H1 (cell line): ENCODE data around the gene MSH5. TPM values are rescaled to one million over a fixed set of nuclear protein-coding genes. Genes with fewer than 3 reads are reported as not detected.

Experiments
- CTCF ChIA-PET: fragments of 300-600 bp; sonication (Branson Sonifier 250); formaldehyde crosslinking; loops from one replicate; lab custom pipeline; 2021; ENCODE audit not compliant: partially characterized antibody; lab: Charles Lee
- POLR2A ChIA-PET: fragments of 300-600 bp; sonication (Branson Sonifier 250); formaldehyde crosslinking; loops from one replicate; lab custom pipeline; 2021; ENCODE audit warnings: inconsistent platforms; ENCODE audit not compliant: partially characterized antibody; lab: Charles Lee
- DNase-seq, 2 experiments: peaks; one replicate each; pipeline versions ENCODE4 v3.0.0 to v3.0.0-alpha.2; 2010 to 2022; ENCODE audit warnings: low spot score in 2 of 2, low read depth in 1 of 2, mixed read lengths in 1 of 2
- FAIRE-seq: peaks from 2 replicates; lab custom pipeline; 2011; peaks lifted over from hg19 to GRCh38; lab: Jason Lieb, UNC
- H2AFZ ChIP-seq: 2 replicates; pipeline ENCODE4 v1.8.1; 2012; ENCODE audit warnings: low read length, inconsistent platforms
- H2AK5ac ChIP-seq: 2 replicates; pipeline ENCODE4 v1.6.1; 2013; ENCODE audit warnings: low read depth, low read length
- H2BK120ac ChIP-seq: replicated peaks from 2 replicates; pipeline ENCODE3; 2013; ENCODE audit warnings: low read depth, low read length, inconsistent platforms
- H2BK12ac ChIP-seq: 2 replicates; pipeline ENCODE4 v1.6.1; 2013; ENCODE audit warnings: low read depth, low read length
- H2BK15ac ChIP-seq: 2 replicates; pipeline ENCODE4 v1.6.1; 2013; ENCODE audit warnings: low read length
- H2BK20ac ChIP-seq: 2 replicates; pipeline ENCODE4 v1.6.1; 2013; ENCODE audit warnings: low read length
- H2BK5ac ChIP-seq: 2 replicates; pipeline ENCODE4 v1.6.1; 2013; ENCODE audit warnings: low read depth, low read length
- H3K14ac ChIP-seq: 2 replicates; pipeline ENCODE4 v1.6.1; 2013; ENCODE audit warnings: inconsistent platforms; ENCODE audit not compliant: insufficient read length
- H3K18ac ChIP-seq: 2 replicates; pipeline ENCODE4 v1.6.1; 2013; ENCODE audit warnings: low read length; ENCODE audit errors: extremely low read depth
- H3K23ac ChIP-seq: 2 replicates; pipeline ENCODE4 v1.6.1; 2013; ENCODE audit warnings: inconsistent platforms; ENCODE audit not compliant: insufficient read length
- H3K23me2 ChIP-seq: 2 replicates; pipeline ENCODE4 v1.6.1; 2013; ENCODE audit warnings: low read depth, low read length
- H3K27ac ChIP-seq: 2 replicates; pipeline ENCODE4 v1.6.1; 2011; ENCODE audit warnings: low read depth, low read length, inconsistent platforms
- H3K27me3 ChIP-seq, 4 experiments: replicated peaks in 1 of 4; 1 replicate in 1 of 4; 2 replicates in 3 of 4; pipeline versions ENCODE4 v1.6.1 to v1.8.1; 2011 to 2013; ENCODE audit warnings: low read length in 3 of 4, mild to moderate bottlenecking in 3 of 4, inconsistent platforms in 2 of 4, mixed read lengths in 2 of 4, moderate library complexity in 1 of 4; ENCODE audit not compliant: control insufficient read depth in 3 of 4, insufficient read depth in 3 of 4; ENCODE audit errors: extremely low read depth in 1 of 4
- H3K36me3 ChIP-seq, 4 experiments: 2 replicates each; pipeline versions ENCODE4 v1.6.1 to v1.8.1; 2011 to 2013; ENCODE audit warnings: mild to moderate bottlenecking in 4 of 4, low read length in 3 of 4, moderate library complexity in 2 of 4, control low read depth in 1 of 4, inconsistent platforms in 1 of 4; ENCODE audit not compliant: insufficient read depth in 4 of 4, control insufficient read depth in 2 of 4
- H3K4ac ChIP-seq: replicated peaks from 2 replicates; pipeline ENCODE3; 2013; ENCODE audit warnings: low read length, low read depth, mixed read lengths, inconsistent platforms; ENCODE audit not compliant: insufficient read length
- H3K4me1 ChIP-seq, 4 experiments: replicated peaks in 1 of 4; 1 replicate in 1 of 4; 2 replicates in 3 of 4; pipeline versions ENCODE4 v1.6.1 to v1.8.1; 2011 to 2013; ENCODE audit warnings: low read length in 3 of 4, inconsistent platforms in 2 of 4, mixed read lengths in 1 of 4; ENCODE audit not compliant: insufficient read depth in 4 of 4, control insufficient read depth in 3 of 4
- H3K4me2 ChIP-seq, 2 experiments: 2 replicates each; pipeline versions ENCODE4 v1.6.1 to v1.8.1; 2011 to 2013; ENCODE audit warnings: low read depth in 2 of 2, low read length in 2 of 2, control low read depth in 1 of 2, inconsistent platforms in 1 of 2, mild to moderate bottlenecking in 1 of 2; ENCODE audit not compliant: insufficient read depth in 1 of 2
- H3K4me3 ChIP-seq, 4 experiments: fragments of 200-600, 300-600 bp in 1 of 4; sonication (generic), shearing (Covaris generic), sonication (Bioruptor Twin) in 1 of 4; 2 replicates each; pipeline versions ENCODE4 v1.5.1 to v1.8.1; 2011 to 2016; ENCODE audit warnings: low read length in 4 of 4, low read depth in 3 of 4, control low read depth in 2 of 4, inconsistent platforms in 2 of 4, mild to moderate bottlenecking in 2 of 4, mixed read lengths in 1 of 4, moderate library complexity in 1 of 4; ENCODE audit not compliant: insufficient read depth in 2 of 4; ENCODE audit errors: extremely low read depth in 1 of 4
- H3K56ac ChIP-seq: replicated peaks from 2 replicates; pipeline ENCODE3; 2013; ENCODE audit warnings: low read depth, mild to moderate bottlenecking, mixed read lengths, low read length, inconsistent platforms; ENCODE audit not compliant: insufficient read length
- H3K79me1 ChIP-seq: 2 replicates; pipeline ENCODE4 v1.6.1; 2013; ENCODE audit warnings: low read depth, low read length, control low read depth
- H3K79me2 ChIP-seq, 2 experiments: 2 replicates each; pipeline versions ENCODE4 v1.6.1 to v1.8.1; 2012 to 2013; ENCODE audit warnings: low read length in 2 of 2, mild to moderate bottlenecking in 2 of 2, inconsistent platforms in 1 of 2; ENCODE audit not compliant: insufficient read depth in 2 of 2, control insufficient read depth in 1 of 2
- H3K9ac ChIP-seq, 4 experiments: replicated peaks in 1 of 4; 1 replicate in 1 of 4; 2 replicates in 3 of 4; pipeline versions ENCODE4 v1.6.1 to v1.8.1; 2011 to 2013; ENCODE audit warnings: low read depth in 3 of 4, low read length in 3 of 4, control low read depth in 2 of 4, mild to moderate bottlenecking in 2 of 4, moderate library complexity in 2 of 4, inconsistent platforms in 1 of 4; ENCODE audit errors: extremely low read depth in 1 of 4
- H3K9me3 ChIP-seq, 2 experiments: 2 replicates each; pipeline versions ENCODE4 v1.6.1 to v1.8.1; 2012 to 2013; ENCODE audit warnings: mild to moderate bottlenecking in 2 of 2, moderate library complexity in 2 of 2, control low read depth in 1 of 2, inconsistent platforms in 1 of 2, low read depth in 1 of 2, low read length in 1 of 2, mixed read lengths in 1 of 2; ENCODE audit not compliant: insufficient read depth in 2 of 2
- H4K20me1 ChIP-seq, 2 experiments: replicated peaks in 1 of 2; 2 replicates each; pipeline versions ENCODE3 to v1.8.1; 2011 to 2013; ENCODE audit warnings: inconsistent platforms in 2 of 2, low read length in 2 of 2, mild to moderate bottlenecking in 1 of 2; ENCODE audit not compliant: insufficient read depth in 2 of 2, control insufficient read depth in 1 of 2
- H4K5ac ChIP-seq: 2 replicates; pipeline ENCODE4 v1.6.1; 2013; ENCODE audit warnings: low read length, low read depth, mixed read lengths, inconsistent platforms; ENCODE audit not compliant: insufficient read length
- H4K8ac ChIP-seq: 2 replicates; pipeline ENCODE4 v1.8.0; 2013; ENCODE audit warnings: mild to moderate bottlenecking, moderate library complexity, low read length, inconsistent platforms; ENCODE audit not compliant: insufficient read depth; ENCODE audit errors: extremely low read depth
- H4K91ac ChIP-seq: replicated peaks from 2 replicates; pipeline ENCODE3; 2013; ENCODE audit warnings: low read length, mixed read lengths, inconsistent platforms; ENCODE audit not compliant: insufficient read length
- EP300 ChIP-seq, 2 experiments: IDR thresholded peaks; 1 replicate in 1 of 2; 2 replicates in 1 of 2; pipeline ENCODE4 v1.6.1; 2011 to 2012; ENCODE audit warnings: low read depth in 2 of 2, low read length in 2 of 2, mild to moderate bottlenecking in 2 of 2, borderline replicate concordance in 1 of 2, inconsistent platforms in 1 of 2, moderate library complexity in 1 of 2
- TAF1 ChIP-seq: IDR thresholded peaks from 2 replicates; pipeline ENCODE4 v1.6.1; 2011; ENCODE audit warnings: mild to moderate bottlenecking, low read depth, low read length
- USF2 ChIP-seq: IDR thresholded peaks from 2 replicates; pipeline ENCODE4 v1.6.1; 2011; ENCODE audit warnings: low read length, improper control_type of control experiment
- WGBS, 2 experiments: shearing (Covaris generic) in 1 of 2; methylation state at CpG; one replicate each; pipeline versions ENCODE4 v1.1.6 to v1.1.7; 2013 to 2015; ENCODE audit warnings: low lambda C conversion rate in 2 of 2, mixed read lengths in 2 of 2, inconsistent platforms in 1 of 2, low coverage in 1 of 2, missing lambda C conversion rate in 1 of 2; ENCODE audit not compliant: insufficient replicate concordance in 2 of 2, insufficient coverage in 1 of 2, insufficient read length in 1 of 2; ENCODE audit errors: extremely low coverage in 1 of 2, missing lambda C conversion rate in 1 of 2; 5-methylcytosine and 5-hydroxymethylcytosine counted together
- polyA plus RNA-seq, 7 experiments: library from polyadenylated mRNA; depleted of rRNA in 3 of 7; stranded (reverse) in 5 of 7; unstranded in 2 of 7; fragments of >200 nt in 5 of 7; fragments of 200-250 nt in 2 of 7; gene quantifications; 1 replicate in 5 of 7; 2 replicates in 1 of 7; 4 replicates in 1 of 7; pipeline versions ENCODE4 v1.2.1 to v1.2.3, GENCODE V29; 2011 to 2013; ENCODE audit warnings: missing spikeins in 2 of 7, mixed read lengths in 2 of 7
- total RNA-seq: library from RNA; stranded (reverse); fragmentation: NEBNext Ultra II Directional; extraction: Animal tissue kit (Norgen Biotek cat#: 25700); gene quantifications from 2 replicates; pipeline ENCODE4 v1.2.1, GENCODE V29; 2021

MSH5 gene
- total and polyA plus RNA-seq, 2 of the 8 experiments (the other 6 are each of a cell fraction or from before 2014, with no cell fraction given), result 25.3 to 26.5 TPM

- no peak overlapping the region for H3K4ac ChIP-seq
- H3K4me2 ChIP-seq, result no peak overlapping the region
- no peaks in the 10 kb centered on the region for H3K79me2 ChIP-seq
- no peak for DNase-seq
- 95% methylated on average over 20 of the region's 25 CpGs; no CpG with 5 or more reads in 1 of the 2 experiments for WGBS, 2 experiments
- H3K23ac ChIP-seq, result no peak overlapping the region
- no peak overlapping the region for H3K9ac ChIP-seq
- H2BK15ac ChIP-seq, result no peak overlapping the region
- H3K36me3 ChIP-seq, result peaks cover 0 to 12% (median 11%) of the 10 kb centered on the region in 4 experiments; a peak in 5 of 8 replicates
- no peak overlapping the region for H2BK12ac ChIP-seq
- H4K5ac ChIP-seq, result no peak overlapping the region
- 0 out of 2 replicates have a peak, but pooled peaks cover 3% of the 10 kb centered on the region for H3K79me1 ChIP-seq
- no peak overlapping the region for H3K27ac ChIP-seq
- H3K4me3 ChIP-seq, result no peak overlapping the region
- H2BK5ac ChIP-seq, result no peak overlapping the region
- H3K18ac ChIP-seq, result no peak overlapping the region; the same call in 1 of the 2 replicates
- FAIRE-seq, result no peak
- H2AK5ac ChIP-seq, result no peak overlapping the region
- no peaks in the 10 kb centered on the region for H4K20me1 ChIP-seq
- TF ChIP-seq EP300 (IDR thresholded peaks at IDR 0.05; ENCODE audit: borderline replicate concordance in 1 of 2, low read depth in 2 of 2, low read length in 2 of 2), result no peak
- TF ChIP-seq TAF1, result no peak
- no peak for TF ChIP-seq USF2
- no peak overlapping the region for H3K14ac ChIP-seq
- H3K23me2 ChIP-seq, result peaks cover under 1% of the 10 kb centered on the region; the same call in 1 of the 2 replicates
- no peak overlapping the region; the same call in 1 of the 2 replicates for H4K8ac ChIP-seq
- no peak overlapping the region for H4K91ac ChIP-seq
- no peaks in the 10 kb centered on the region for H3K27me3 ChIP-seq
- no peak overlapping the region for H2BK120ac ChIP-seq
- no peaks in the 10 kb centered on the region for H3K9me3 ChIP-seq
- CTCF ChIA-PET, result interaction anchor here (0.5 to 8.9 kb wide), 15 partner anchors 9 to 1050 kb away, joined by 3 to 89 read pairs (median 4); partner anchors contain the start of genes CLIC1 and LY6G6D
- POLR2A ChIA-PET, result interaction anchor here (0.9 to 7.2 kb wide), 16 partner anchors 9 to 118 kb away, joined by 3 to 73 read pairs (median 4); partner anchors contain the start of genes ABHD16A, CLIC1, GPANK1 and LY6G6D
- peaks cover 0 to 10% (median 6%) of the 10 kb centered on the region in 4 experiments; a peak in 6 of 7 replicates for H3K4me1 ChIP-seq
- H3K56ac ChIP-seq, result no peak overlapping the region
- no peak overlapping the region for H2BK20ac ChIP-seq
- no peak overlapping the region for H2AFZ ChIP-seq
Measured at GRCh38 chr6:31723980-31724691, 15.7 kb upstream of the MSH5 start.
